Measurements from ENCODE around the gene DNAJA4. TPM values are rescaled to one million over a fixed set of nuclear protein-coding genes. Genes with fewer than 3 reads are reported as not detected.

DNAJA4 gene
- total and polyA plus RNA-seq, 9 of the 15 experiments (the other 6 are each of a cell fraction or from before 2014, with no cell fraction given) = 0.11 to 1.0 (median 0.16) TPM; not detected in 4

GRCh38 chr15:78265137-78265460 is 737 bp downstream of the DNAJA4 start:
- H3K4me3 ChIP-seq = no peak overlapping the region
- no peak overlapping the region for H3K4me2 ChIP-seq (ENCODE audit: insufficient read depth, low read length)
- no TSS peak for BruUV-seq (replicated peaks)
- no peaks in the 10 kb centered on the region for H3K9me3 ChIP-seq (replicated peaks; ENCODE audit: control insufficient read depth, insufficient read depth, low read depth, low read length)
- FAIRE-seq (no peak), DNase-seq (ENCODE audit: extremely low read depth in 1 of 4, low spot score in 3 of 4) (no peak), ATAC-seq (no peak)
- H3K4me1 ChIP-seq (replicated peaks in 1 of 2; ENCODE audit: control insufficient read depth in 2 of 2, insufficient read depth in 2 of 2, low read length in 2 of 2) = peaks cover 11 to 15% of the 10 kb centered on the region in 2 experiments; a peak in 4 of 5 replicates
- WGBS (ENCODE audit: insufficient coverage, low coverage, missing lambda C conversion rate) = 60% methylated on average over 10 of the region's 12 CpGs
- H4K20me1 ChIP-seq (replicated peaks; ENCODE audit: control insufficient read depth, insufficient read depth, low read length) = no peaks in the 10 kb centered on the region
- no peak overlapping the region for H3K9ac ChIP-seq (ENCODE audit: insufficient read depth in 1 of 2, low read depth in 2 of 2, low read length in 2 of 2)
- no peaks in the 10 kb centered on the region for H3K27me3 ChIP-seq (ENCODE audit: control insufficient read depth in 2 of 2, insufficient read depth in 2 of 2, low read length in 2 of 2)
- no peak for TF ChIP-seq RNF2 (IDR thresholded peaks at IDR 0.05)
- no peak for TF ChIP-seq BRD4 (IDR thresholded peaks at IDR 0.05)
- no peak for TF ChIP-seq NONO (IDR thresholded peaks at IDR 0.05; ENCODE audit: low read depth in 2 of 2, low read length in 1 of 2)
- TF ChIP-seq RUNX1 (IDR thresholded peaks at IDR 0.05; ENCODE audit: low read depth) = no peak
- no peak for TF ChIP-seq BRF2 (IDR thresholded peaks at IDR 0.05; ENCODE audit: borderline replicate concordance, insufficient read depth, insufficient read length)
- TF ChIP-seq EGR1 (conservative IDR thresholded peaks at IDR 0.05) = no peak
- no peak for TF ChIP-seq THAP7 (CRISPR knock-in tag; IDR thresholded peaks at IDR 0.05)
- no peak for TF ChIP-seq TARDBP (IDR thresholded peaks at IDR 0.05)
- no peak for TF ChIP-seq ARID3A (IDR thresholded peaks at IDR 0.05; ENCODE audit: borderline replicate concordance, low read depth, low read length)
- H3K27ac ChIP-seq (ENCODE audit: extremely low read depth, low read depth, low read length) = no peak overlapping the region
- POLR2A ChIA-PET = interaction anchor here (0.6 to 2.2 kb wide), 2 partner anchors 11 to 227 kb away, joined by 3 to 6 read pairs; no protein-coding TSS in a partner anchor
- H3K79me2 ChIP-seq (ENCODE audit: control insufficient read depth, insufficient read depth, low read length) = no peaks in the 10 kb centered on the region
- H3K36me3 ChIP-seq (ENCODE audit: control insufficient read depth, insufficient read depth, low read length) = no peaks in the 10 kb centered on the region
- no peak overlapping the region for H2AFZ ChIP-seq (ENCODE audit: low read depth, low read length)
- in situ Hi-C loops (cut with MboI) (no loop called here), intact Hi-C loops (cut with micrococcal nuclease) (no loop called here)
- CTCF ChIA-PET (ENCODE audit: low intra/inter-chr PET ratio) = no interaction called here
- H3K9me1 ChIP-seq (ENCODE audit: control insufficient read depth, insufficient read depth, low read length) = no peaks in the 10 kb centered on the region

Measured in K562 (cell line).